ENCODE measurements around the gene SCN4B.

GRCh38 chr11:118193910-118194566, 41.4 kb upstream of the SCN4B start:
- TF ChIP-seq CTCF (conservative IDR thresholded peaks at IDR 0.05; ENCODE audit: low read depth, low read length) (no peak), MAZ (IDR thresholded peaks at IDR 0.05; ENCODE audit: borderline replicate concordance, low read depth, low read length) (no peak), MAFK (IDR thresholded peaks at IDR 0.05; ENCODE audit: low read depth, low read length) (no peak), CEBPB (IDR thresholded peaks at IDR 0.05; ENCODE audit: low read depth, low read length) (no peak), NFE2L2 (IDR thresholded peaks at IDR 0.05; ENCODE audit: low read depth, low read length) (no peak), RAD21 (IDR thresholded peaks at IDR 0.05; ENCODE audit: low read length) (no peak), POLR2A (IDR thresholded peaks at IDR 0.05; ENCODE audit: low read depth, low read length) (no peak), SMC3 (IDR thresholded peaks at IDR 0.05; ENCODE audit: low read depth, low read length) (no peak), RCOR1 (IDR thresholded peaks at IDR 0.05; ENCODE audit: insufficient replicate concordance, low read length) (no peak), MXI1 (IDR thresholded peaks at IDR 0.05; ENCODE audit: borderline replicate concordance, low read depth, low read length) (no peak), FOS (IDR thresholded peaks at IDR 0.05; ENCODE audit: low read depth, low read length) (no peak), BHLHE40 (IDR thresholded peaks at IDR 0.05; ENCODE audit: low read depth, low read length) (no peak), USF2 (IDR thresholded peaks at IDR 0.05; ENCODE audit: low read depth, low read length) (no peak)
